ENCODE measurements around the gene ZNF814. TPM values are rescaled to one million over a fixed set of nuclear protein-coding genes. Genes with fewer than 3 reads are reported as not detected.
"Not testable (repeated sequence)": the region's sequence is repeated elsewhere in the genome, so short reads cannot be mapped to it uniquely, and the experiment has no call there.

Gene ZNF814
- total RNA-seq, 2 donors from 2014 or later = 6.5 to 30.7 TPM

- Histone ChIP-seq H3K27me3 (no peaks in the 10 kb centered on the region), H3K4me1 (peaks cover 43% of the 10 kb centered on the region), H3K9me3 (no peaks in the 10 kb centered on the region), H3K36me3 (replicated peaks in 1 of 2; ENCODE audit: insufficient read depth in 1 of 2, low read depth in 2 of 2) (no peaks in the 10 kb centered on the region), H3K27ac (peak overlapping the region; percentile 32 to 82 (median 73)), H3K4me3 (no peak overlapping the region)
- 45 to 51% methylated on average over 14 to 17 of the region's 17 CpGs for WGBS, 2 donors
- TF ChIP-seq CTCF (IDR thresholded peaks at IDR 0.05) (no peak), POLR2A (IDR thresholded peaks at IDR 0.05) (no peak)
- DNase-seq = peak in 1 of 4 donors; percentile 33
- ATAC-seq = no peak
- intact Hi-C loops (cut with DNase I) = no loop called here
Measured at GRCh38 chr19:57815247-57816075, 73.4 kb downstream of the ZNF814 start.

DNA sequence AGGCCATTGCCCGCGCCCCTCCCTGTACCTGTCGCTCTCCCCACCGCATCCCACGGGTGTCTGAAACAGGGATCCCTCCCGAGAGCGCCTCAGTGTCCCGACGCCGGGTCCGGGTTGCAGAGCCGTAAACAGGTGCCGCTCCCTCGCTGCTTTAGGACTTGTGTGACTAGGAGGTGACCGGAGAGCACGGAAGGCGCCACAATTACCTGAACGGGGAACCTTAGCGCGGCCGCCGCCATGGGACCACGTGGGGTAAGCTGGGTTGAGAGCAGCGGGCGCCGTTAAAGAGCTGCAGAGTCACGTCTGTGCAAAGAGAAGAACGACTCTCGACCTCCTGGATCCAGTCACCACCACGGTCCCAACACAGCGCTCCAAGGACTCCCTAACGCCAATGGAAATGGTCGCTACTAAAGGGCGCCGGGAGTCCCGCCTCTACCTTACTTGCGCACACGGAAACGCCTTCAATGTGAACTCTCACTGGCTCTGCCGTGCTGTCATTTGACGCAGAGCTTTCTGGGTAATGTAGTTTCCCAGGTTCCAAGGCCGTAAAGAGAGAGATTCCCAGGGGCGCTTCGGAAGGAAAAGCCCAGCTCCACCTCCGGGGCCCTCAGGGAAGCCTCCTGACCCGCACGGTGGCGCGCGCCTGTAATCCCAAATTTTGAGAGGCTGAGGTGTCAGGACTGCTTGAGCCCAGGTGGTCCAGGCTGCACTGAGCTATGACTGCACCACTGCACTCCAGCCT is 74.2 kb downstream of the ZNF814 start, which contains the start of gene ZNF552:
TSS of gene ZNF552 (minus strand) at position 409 of the 742 bp plus-strand sequence. CDS start at position 239, 170 bp downstream.
- ATAC-seq (peak; percentile 90), DNase-seq (peak; percentile 86 to 95 (median 90))
- peak within 1 kb of the TSS; percentile 79 to 89 for H3K4me3 ChIP-seq
- H3K9me3 ChIP-seq = no peaks in the 10 kb centered on the region
- WGBS, 2 donors = 0% methylated on average over 12 to 49 of the region's 50 CpGs
- no peaks in the 10 kb centered on the region for H3K36me3 ChIP-seq (replicated peaks in 1 of 2; ENCODE audit: insufficient read depth in 1 of 2, low read depth in 2 of 2)
- TF ChIP-seq POLR2A (IDR thresholded peaks at IDR 0.05) = peak; percentile 57 to 93 (median 90)
- TF ChIP-seq CTCF (IDR thresholded peaks at IDR 0.05) = peak in 1 of 7 experiments; percentile 12
- peak within 1 kb of the TSS; percentile 68 to 82 (median 73) for H3K27ac ChIP-seq
- H3K4me1 ChIP-seq = peaks cover 48% of the 10 kb centered on the region
- H3K27me3 ChIP-seq = no peaks in the 10 kb centered on the region
- intact Hi-C loops (cut with DNase I) = no loop called here

- H3K27me3 ChIP-seq = no peaks in the 10 kb centered on the region
- H3K27ac ChIP-seq = peak overlapping the region in 3 of 4 donors; percentile 69 to 82 (median 77)
- no peak for ATAC-seq
- WGBS, 2 donors = 8 to 10% methylated on average over 11 to 12 of the region's 13 CpGs
- H3K9me3 ChIP-seq = no peaks in the 10 kb centered on the region
- peak overlapping the region; percentile 79 to 89 for H3K4me3 ChIP-seq
- intact Hi-C loops (cut with DNase I) = no loop called here
- H3K4me1 ChIP-seq = peaks cover 50% of the 10 kb centered on the region
- no peaks in the 10 kb centered on the region for H3K36me3 ChIP-seq (replicated peaks in 1 of 2; ENCODE audit: insufficient read depth in 1 of 2, low read depth in 2 of 2)
- no peak for DNase-seq
- TF ChIP-seq CTCF (IDR thresholded peaks at IDR 0.05) = no peak
- TF ChIP-seq POLR2A (IDR thresholded peaks at IDR 0.05) = no peak
Measured at GRCh38 chr19:57813919-57814504, 74.8 kb downstream of the ZNF814 start.

GRCh38 chr19:57812975-57813820 is 75.6 kb downstream of the ZNF814 start:
- H3K9me3 ChIP-seq; H3K36me3 ChIP-seq (replicated peaks in 1 of 2; ENCODE audit: insufficient read depth in 1 of 2, low read depth in 2 of 2); H3K27me3 ChIP-seq; intact Hi-C loops (cut with DNase I); DNase-seq; ATAC-seq; H3K4me3 ChIP-seq: not testable (repeated sequence)
- Histone ChIP-seq H3K4me1 (peaks cover 50% of the 10 kb centered on the region), H3K27ac (peak overlapping the region in 1 of 4 donors; percentile 77)
- WGBS, 2 donors = 69 to 77% methylated on average over 9 to 11 of the region's 13 CpGs
